ENCODE data around the gene CACNG6. TPM values are rescaled to one million over a fixed set of nuclear protein-coding genes. Genes with fewer than 3 reads are reported as not detected.

Gene CACNG6
- total RNA-seq, 1 donor from 2014 or later = not detected

- Mint-ChIP-seq H3K4me1 (ENCODE audit: unreplicated experiment) (no peaks in the 10 kb centered on the region), H3K36me3 (ENCODE audit: unreplicated experiment) (no peaks in the 10 kb centered on the region), H3K27me3 (ENCODE audit: unreplicated experiment) (no peaks in the 10 kb centered on the region), H3K27ac (ENCODE audit: unreplicated experiment) (no peak overlapping the region), H3K9me3 (ENCODE audit: unreplicated experiment) (no peaks in the 10 kb centered on the region), H3K4me3 (ENCODE audit: unreplicated experiment) (no peak overlapping the region)
- no peak for DNase-seq (ENCODE audit: extremely low spot score, unreplicated experiment)
- no peak for TF ChIP-seq CTCF (IDR thresholded peaks at IDR 0.05)
These were observed 19.8 kb upstream of the CACNG6 start for GRCh38 chr19:53971673-53972072.

- H3K9me3 Mint-ChIP-seq (ENCODE audit: unreplicated experiment) = peaks cover 7% of the 10 kb centered on the region
- H3K4me1 Mint-ChIP-seq (ENCODE audit: unreplicated experiment) = peaks cover 17% of the 10 kb centered on the region
- no peaks in the 10 kb centered on the region for H3K36me3 Mint-ChIP-seq (ENCODE audit: unreplicated experiment)
- no peak for TF ChIP-seq CTCF (IDR thresholded peaks at IDR 0.05)
- DNase-seq (ENCODE audit: extremely low spot score, unreplicated experiment) = no peak
- H3K4me3 Mint-ChIP-seq (ENCODE audit: unreplicated experiment) = peak overlapping the region; percentile 72
- H3K27ac Mint-ChIP-seq (ENCODE audit: unreplicated experiment) = no peak overlapping the region
- H3K27me3 Mint-ChIP-seq (ENCODE audit: unreplicated experiment) = peaks cover 41% of the 10 kb centered on the region
These were observed 13.9 kb upstream of the CACNG6 start for GRCh38 chr19:53977429-53977990.

- peaks cover 7% of the 10 kb centered on the region for H3K9me3 Mint-ChIP-seq (ENCODE audit: unreplicated experiment)
- no peaks in the 10 kb centered on the region for H3K36me3 Mint-ChIP-seq (ENCODE audit: unreplicated experiment)
- no peak overlapping the region for H3K27ac Mint-ChIP-seq (ENCODE audit: unreplicated experiment)
- TF ChIP-seq CTCF (IDR thresholded peaks at IDR 0.05) = no peak
- DNase-seq (ENCODE audit: extremely low spot score, unreplicated experiment) = no peak
- H3K4me1 Mint-ChIP-seq (ENCODE audit: unreplicated experiment) = peaks cover 17% of the 10 kb centered on the region
- peaks cover 41% of the 10 kb centered on the region for H3K27me3 Mint-ChIP-seq (ENCODE audit: unreplicated experiment)
- H3K4me3 Mint-ChIP-seq (ENCODE audit: unreplicated experiment) = peak overlapping the region; percentile 72
These were observed 13.3 kb upstream of the CACNG6 start for GRCh38 chr19:53977991-53978731.

- Mint-ChIP-seq H3K27ac (ENCODE audit: unreplicated experiment) (no peak overlapping the region), H3K36me3 (ENCODE audit: unreplicated experiment) (no peaks in the 10 kb centered on the region)
- DNase-seq (ENCODE audit: extremely low spot score, unreplicated experiment) = no peak
These were observed 12.2 kb upstream of the CACNG6 start for GRCh38 chr19:53978975-53979801.

More at GRCh38 chr19:53978975-53979801, 12.2 kb upstream of the CACNG6 start:
- Mint-ChIP-seq H3K4me3 (ENCODE audit: unreplicated experiment) (no peak overlapping the region), H3K4me1 (ENCODE audit: unreplicated experiment) (peaks cover 17% of the 10 kb centered on the region), H3K9me3 (ENCODE audit: unreplicated experiment) (peaks cover 7% of the 10 kb centered on the region), H3K27me3 (ENCODE audit: unreplicated experiment) (peaks cover 41% of the 10 kb centered on the region)
- no peak for TF ChIP-seq CTCF (IDR thresholded peaks at IDR 0.05)

Measured in osteocyte (in vitro differentiated cells).